ENCODE results near the gene PTX3.

Gene PTX3

GRCh38 chr3:157427901-157428300, 8.7 kb upstream of the PTX3 start:
- no peak for DNase-seq

GRCh38 chr3:157428853-157429252, 7.8 kb upstream of the PTX3 start:
- DNase-seq: no peak

GRCh38 chr3:157429708-157430107, 6.9 kb upstream of the PTX3 start:
- no peak for DNase-seq

- DNase-seq: peak; percentile 35
Measured at GRCh38 chr3:157438194-157438730, 1.6 kb downstream of the PTX3 start.

GRCh38 chr3:157441102-157441624, 4.5 kb downstream of the PTX3 start:
- DNase-seq: no peak

- no peak for DNase-seq
Measured at GRCh38 chr3:157442729-157443128, 6.1 kb downstream of the PTX3 start.

DNA sequence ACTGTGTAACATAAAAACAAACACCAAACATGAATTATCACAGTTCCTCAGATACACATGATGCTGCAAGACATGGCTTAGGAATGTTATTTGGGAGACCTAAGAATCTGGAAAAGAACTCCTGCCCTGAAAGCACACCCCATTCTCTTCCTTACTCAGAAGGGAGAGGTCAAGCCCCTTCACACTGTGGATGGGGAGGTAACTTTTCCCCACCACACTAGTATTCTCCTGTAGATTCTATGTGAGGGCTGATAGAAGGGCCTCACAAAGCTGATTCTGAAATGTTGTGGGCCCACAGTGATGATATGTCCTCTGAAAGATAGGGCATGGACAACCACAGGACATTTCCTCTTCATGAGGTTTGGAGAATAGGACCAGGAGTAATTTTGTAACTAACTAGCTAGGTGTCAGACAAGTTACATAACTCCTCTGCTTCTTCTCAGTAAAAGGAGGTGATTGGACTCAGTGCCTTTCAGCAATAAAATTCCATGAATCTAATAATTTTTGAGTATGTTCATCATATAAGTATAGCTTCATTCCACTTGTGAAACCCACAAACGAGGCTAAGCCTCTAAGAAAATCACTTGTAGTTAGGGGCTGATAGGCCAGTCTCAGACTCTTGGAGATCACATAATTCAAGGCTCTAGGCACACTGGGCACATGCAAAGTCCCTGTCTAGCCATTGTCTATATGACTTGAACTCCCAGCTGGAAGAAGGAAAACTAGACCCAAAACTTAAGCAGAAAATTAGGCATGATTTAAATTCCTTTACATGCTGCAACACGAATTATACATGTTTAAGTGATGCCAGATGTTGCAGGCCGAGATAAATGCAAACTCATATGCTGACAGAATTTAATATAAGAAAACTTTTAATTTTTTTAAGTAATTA, 7.5 kb downstream of the PTX3 start:
- DNase-seq: no peak

DNA sequence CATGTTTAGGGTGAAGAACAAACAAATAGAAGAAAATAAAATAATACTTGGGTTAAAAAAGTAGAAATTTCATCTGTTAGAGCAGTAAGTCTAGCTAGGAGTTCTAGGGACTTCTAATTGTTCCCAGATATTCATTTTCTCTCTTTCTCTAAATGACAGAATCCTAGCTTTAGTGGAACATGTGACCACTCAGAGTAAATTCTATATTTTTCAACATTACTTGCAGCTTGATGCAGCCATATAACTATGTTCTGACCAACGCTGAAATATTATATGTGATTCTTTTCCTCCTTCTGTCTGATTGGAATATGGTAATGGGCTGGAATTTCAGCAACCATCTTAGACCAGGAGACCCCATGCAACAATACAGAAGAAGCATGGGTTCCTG, 8.1 kb downstream of the PTX3 start:
- DNase-seq: no peak

GRCh38 chr3:157445857-157446256, 9.2 kb downstream of the PTX3 start:
- DNase-seq: no peak

DNA sequence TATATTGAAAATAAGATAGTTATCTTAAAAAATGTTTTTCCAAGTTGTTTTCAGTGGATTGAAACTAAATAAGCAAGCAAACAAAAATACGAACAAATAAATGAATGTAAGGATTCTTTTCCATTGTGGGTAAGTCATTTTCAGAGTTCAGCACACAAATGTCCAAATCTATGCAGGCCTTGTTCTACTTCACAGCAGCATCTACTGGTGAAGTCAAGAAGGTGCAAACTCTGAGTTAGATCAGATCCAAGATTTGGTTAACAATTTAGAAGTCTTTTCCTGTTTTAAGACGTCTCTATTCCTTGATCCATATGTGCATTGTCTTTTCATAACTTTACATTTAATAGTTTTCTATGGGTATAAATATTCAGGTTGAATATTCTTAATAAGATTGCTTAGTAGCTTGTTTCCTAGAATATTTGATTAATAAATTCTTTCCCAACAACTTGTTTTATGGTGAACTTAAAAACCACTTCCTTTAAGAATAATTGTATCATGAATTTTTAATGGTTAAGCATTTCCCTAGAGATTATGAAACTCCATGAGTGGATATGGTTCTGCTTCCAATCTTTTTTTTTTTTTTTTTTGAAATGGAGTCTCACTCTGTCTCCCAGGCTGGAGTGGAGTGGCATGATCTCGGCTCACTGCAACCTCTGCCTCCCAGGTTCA, 10.5 kb downstream of the PTX3 start:
- DNase-seq: no peak

GRCh38 chr3:157452097-157452496, 15.4 kb downstream of the PTX3 start:
- no peak for DNase-seq

DNA sequence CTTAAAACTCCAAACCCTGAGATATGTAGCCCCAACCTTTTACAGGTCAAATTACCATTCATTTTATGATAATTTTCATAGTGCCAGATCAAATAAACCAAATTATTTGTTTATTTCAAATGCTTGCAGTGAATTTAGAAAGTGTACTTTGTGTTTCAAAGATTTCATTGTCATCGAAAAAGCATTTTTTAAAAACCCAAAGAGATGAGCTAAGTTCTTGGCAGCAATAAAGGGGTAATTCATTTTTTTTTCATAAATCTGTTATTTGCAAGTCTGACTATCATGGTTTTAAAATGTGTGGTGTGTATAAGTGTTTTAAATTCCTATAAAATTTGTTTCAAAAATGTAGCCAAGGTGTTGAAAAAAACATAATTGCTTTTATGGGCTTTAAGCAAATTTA, 17.2 kb downstream of the PTX3 start:
- DNase-seq: no peak

- no peak for DNase-seq
Measured at GRCh38 chr3:157459706-157460105, 23.1 kb downstream of the PTX3 start.

DNA sequence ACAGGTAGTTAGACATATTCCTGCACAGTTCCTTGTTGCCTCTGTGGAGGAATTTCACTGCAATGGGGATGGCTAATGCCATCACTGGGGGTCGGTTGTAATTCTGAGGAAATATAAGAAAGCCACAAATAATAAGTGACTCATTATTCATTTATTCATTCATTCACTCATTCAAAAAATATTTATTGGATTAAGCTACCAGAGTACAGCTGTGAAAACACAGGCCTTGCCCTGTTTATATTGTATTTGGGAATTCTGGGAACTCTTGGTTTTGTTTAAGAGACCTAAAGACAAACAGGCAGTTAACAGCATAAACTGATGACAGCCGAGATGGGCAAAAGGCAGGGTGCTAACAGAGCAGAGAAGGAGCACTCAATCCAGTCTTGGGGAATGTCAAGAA, 23.6 kb downstream of the PTX3 start:
- DNase-seq: no peak

DNA sequence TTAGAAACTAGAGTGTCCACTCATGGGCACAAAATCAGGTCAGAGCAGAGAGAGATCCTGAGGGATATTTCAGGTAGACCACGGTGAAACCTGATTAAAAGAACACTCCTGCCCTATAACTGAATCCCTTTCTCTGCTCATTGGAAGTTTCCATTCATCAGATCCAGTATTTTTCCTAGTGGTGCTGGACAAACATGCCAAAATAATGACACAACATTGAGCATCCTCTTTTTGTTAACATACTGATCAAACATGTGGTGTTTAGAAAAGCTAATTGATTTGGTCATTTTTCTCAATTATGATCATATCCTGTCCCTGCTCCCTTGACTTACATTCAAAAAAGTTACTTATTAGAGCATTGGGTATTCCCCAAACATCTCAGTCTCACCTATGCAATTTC, 27.2 kb downstream of the PTX3 start:
- DNase-seq: no peak

- peak; percentile 38 for DNase-seq
Measured at GRCh38 chr3:157464321-157464720, 27.7 kb downstream of the PTX3 start.

GRCh38 chr3:157465741-157466140, 29.1 kb downstream of the PTX3 start:
- DNase-seq: no peak

- no peak for DNase-seq
Measured at GRCh38 chr3:157467200-157467599, 30.6 kb downstream of the PTX3 start.

DNA sequence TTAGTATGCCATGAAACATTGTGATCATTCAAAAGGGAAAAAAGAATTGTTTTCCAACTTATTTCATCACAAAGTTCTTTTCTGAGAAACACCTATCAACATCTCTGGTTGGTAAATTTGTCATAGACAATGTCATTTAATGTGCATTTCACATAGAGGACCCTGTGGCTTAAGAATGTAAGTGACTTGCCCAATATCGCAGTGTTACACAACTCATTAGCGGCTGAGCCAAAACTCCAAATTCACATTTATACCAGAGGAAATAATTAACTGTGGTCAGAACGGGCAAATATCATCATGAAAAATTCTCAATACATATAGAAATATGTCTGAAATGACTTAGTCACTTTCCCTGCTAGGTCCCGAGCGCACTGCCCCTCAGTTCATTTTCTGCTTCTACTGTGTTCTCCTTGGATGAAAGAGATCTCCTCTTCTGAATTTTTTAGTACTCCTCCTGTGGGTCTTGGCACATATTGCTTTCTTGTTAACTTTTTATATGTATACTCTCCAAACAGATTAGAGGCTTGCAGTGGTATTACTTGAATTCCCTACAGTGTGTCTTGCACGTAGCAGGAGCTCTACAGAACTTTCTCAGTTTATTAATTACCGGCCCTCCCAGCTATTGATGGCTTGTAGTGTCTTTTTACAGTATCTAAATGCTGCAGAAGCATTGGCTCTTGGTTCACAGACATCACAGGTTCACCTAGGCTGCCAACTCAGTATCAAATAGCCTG, 33.1 kb downstream of the PTX3 start:
- DNase-seq: no peak

DNA sequence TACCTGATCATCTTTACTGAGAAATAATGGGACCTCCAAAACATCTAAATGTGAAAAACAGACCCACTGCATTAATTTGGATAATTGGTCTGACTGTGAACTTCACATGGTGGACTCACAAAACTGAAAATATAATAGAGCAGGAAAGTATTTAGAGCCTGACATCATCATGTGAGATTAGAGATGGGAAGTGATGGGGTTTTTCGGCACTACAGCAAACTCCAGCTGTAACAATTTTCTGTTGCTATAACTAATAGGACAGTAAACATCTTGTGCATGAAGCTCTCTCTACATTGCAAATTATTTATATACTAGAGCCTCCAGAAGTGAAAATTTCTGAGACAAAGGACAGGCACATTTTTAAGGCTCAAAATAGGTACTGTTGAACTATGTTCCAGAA, 34.4 kb downstream of the PTX3 start:
- no peak for DNase-seq

- DNase-seq: no peak
Measured at GRCh38 chr3:157472648-157473047, 36.0 kb downstream of the PTX3 start.

DNA sequence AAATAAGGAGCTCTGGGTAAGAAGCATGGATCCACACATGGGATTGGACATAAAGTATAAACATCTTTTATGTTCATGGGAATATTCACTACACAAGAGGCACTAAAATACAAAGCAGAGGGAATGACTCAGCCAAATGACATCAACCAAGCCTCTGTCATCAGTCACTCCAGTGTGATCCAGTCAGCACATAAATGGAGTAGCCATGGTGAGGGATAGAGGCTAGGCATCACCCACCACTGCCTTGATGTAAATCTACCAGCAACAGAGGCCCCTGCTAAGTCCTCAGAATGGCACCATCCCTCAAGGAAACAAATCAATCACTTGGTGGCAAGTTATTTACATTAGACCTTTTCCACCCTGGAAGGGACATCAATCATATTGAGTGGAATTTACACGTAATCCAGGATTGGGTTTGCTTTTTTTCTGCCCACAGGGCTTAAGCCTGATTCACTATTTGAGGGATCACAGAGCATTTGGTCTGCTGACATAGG, 39.3 kb downstream of the PTX3 start:
- DNase-seq: no peak

- no peak for DNase-seq
Measured at GRCh38 chr3:157477441-157477840, 40.8 kb downstream of the PTX3 start.
